ENCODE measurements around the gene ADGRG3. TPM values are rescaled to one million over a fixed set of nuclear protein-coding genes. Genes with fewer than 3 reads are reported as not detected.
A peak's percentile ranks its signal among the peaks of the same experiment; 100 is the strongest.

The ADGRG3 gene
- total and polyA plus RNA-seq, 9 of the 15 experiments (the other 6 are each of a cell fraction or from before 2014, with no cell fraction given): 0.09 to 0.52 (median 0.14) TPM; not detected in 3

DNA sequence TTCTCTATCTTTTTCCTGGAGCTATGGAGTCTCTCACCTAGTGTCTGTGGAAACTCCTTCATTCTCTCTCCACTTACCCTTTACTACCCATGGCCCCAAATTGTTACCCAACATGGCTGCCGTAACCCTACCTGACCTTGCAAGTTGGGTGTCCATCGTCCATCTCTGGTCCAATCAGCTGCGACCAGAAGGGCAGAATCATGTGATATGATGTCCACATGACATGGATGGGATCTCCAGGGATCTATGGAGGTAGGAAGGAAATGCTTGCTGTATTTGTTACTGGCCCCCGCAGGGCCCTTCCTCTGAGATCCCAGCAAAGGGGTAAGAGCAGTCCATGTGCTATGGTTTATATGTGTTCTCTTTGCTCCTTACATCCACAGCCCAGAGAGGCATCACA is 18.5 kb downstream of the ADGRG3 start (continued):
- TF ChIP-seq E2F8 (IDR thresholded peaks at IDR 0.05; ENCODE audit: low read depth, partially characterized antibody) (no peak), HDAC8 (tag; IDR thresholded peaks at IDR 0.05) (0 out of 2 replicates have a peak, but pooled peaks have one; percentile 20)

DNA sequence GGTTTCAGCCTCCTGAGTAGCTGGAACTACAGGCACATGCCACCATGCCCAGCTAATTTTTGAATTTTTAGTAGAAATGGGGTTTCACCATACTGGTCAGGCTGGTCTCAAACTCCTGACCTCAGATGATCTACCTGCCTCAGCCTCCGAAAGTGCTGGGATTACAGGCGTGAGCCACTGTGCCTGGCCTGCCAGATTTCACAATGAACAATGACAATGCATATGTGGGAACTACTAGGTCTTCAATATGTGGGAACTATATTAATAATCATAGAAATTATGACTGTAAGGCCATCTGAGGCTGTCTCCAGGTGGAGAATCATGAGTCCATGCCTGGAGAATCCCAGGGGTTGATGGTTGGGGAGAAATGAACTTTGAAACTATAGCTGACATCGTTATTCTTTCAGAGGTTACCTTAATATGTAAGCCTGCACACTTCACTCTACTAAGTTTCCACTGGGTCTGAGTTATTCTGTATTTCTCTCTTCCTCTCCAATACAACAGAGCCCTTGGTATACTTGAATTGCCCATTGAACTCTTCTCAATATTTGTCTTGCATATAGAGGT is 19.3 kb downstream of the ADGRG3 start:
- BruUV-seq (replicated peaks): no TSS peak
- no peak overlapping the region for H3K4me2 ChIP-seq (ENCODE audit: insufficient read depth, low read length)
- H3K4me1 ChIP-seq (replicated peaks in 1 of 2; ENCODE audit: control insufficient read depth in 2 of 2, insufficient read depth in 2 of 2, low read length in 2 of 2): peaks cover 49 to 57% of the 10 kb centered on the region in 2 experiments
- DNase-seq (ENCODE audit: extremely low read depth in 1 of 4, low spot score in 3 of 4) (no peak), FAIRE-seq (no peak), ATAC-seq (no peak)
- no peak overlapping the region for H3K9ac ChIP-seq (ENCODE audit: insufficient read depth in 1 of 2, low read depth in 2 of 2, low read length in 2 of 2)
- no peaks in the 10 kb centered on the region for H3K27me3 ChIP-seq (ENCODE audit: control insufficient read depth in 2 of 2, insufficient read depth in 2 of 2, low read length in 2 of 2)
- H2AFZ ChIP-seq (ENCODE audit: low read depth, low read length): no peak overlapping the region
- H4K20me1 ChIP-seq (replicated peaks; ENCODE audit: control insufficient read depth, insufficient read depth, low read length): no peaks in the 10 kb centered on the region
- in situ Hi-C loops (cut with MboI): no loop called here
- 32% methylated on average over 3 of the region's 3 CpGs for WGBS (ENCODE audit: insufficient coverage, low coverage, missing lambda C conversion rate)
- intact Hi-C loops (cut with micrococcal nuclease): no loop called here
- POLR2A ChIA-PET: interaction anchor here (0.8 to 2.4 kb wide), 3 partner anchors 10 to 13 kb away, joined by 3 to 8 read pairs (median 3); no protein-coding TSS in a partner anchor
- H3K36me3 ChIP-seq (ENCODE audit: control insufficient read depth, insufficient read depth, low read length): no peaks in the 10 kb centered on the region
- H3K9me3 ChIP-seq (replicated peaks; ENCODE audit: control insufficient read depth, insufficient read depth, low read depth, low read length): no peaks in the 10 kb centered on the region
- no peak overlapping the region for H3K27ac ChIP-seq (ENCODE audit: extremely low read depth, low read depth, low read length)
- CTCF ChIA-PET (ENCODE audit: low intra/inter-chr PET ratio): no interaction called here
- H3K79me2 ChIP-seq (ENCODE audit: control insufficient read depth, insufficient read depth, low read length): no peaks in the 10 kb centered on the region
- peaks cover 8% of the 10 kb centered on the region for H3K9me1 ChIP-seq (ENCODE audit: control insufficient read depth, insufficient read depth, low read length)
- no peak overlapping the region for H3K4me3 ChIP-seq
- TF ChIP-seq MAFG (tag; conservative IDR thresholded peaks at IDR 0.05): peak; percentile 80
- no peak for TF ChIP-seq MED1 (CRISPR knock-in tag; IDR thresholded peaks at IDR 0.05; ENCODE audit: borderline replicate concordance)
- TF ChIP-seq ZNF431 (CRISPR knock-in tag; IDR thresholded peaks at IDR 0.05): no peak
- 0 out of 2 replicates have a peak, but pooled peaks have one; percentile 9 for TF ChIP-seq TCF3 (CRISPR knock-in tag; IDR thresholded peaks at IDR 0.05)
- TF ChIP-seq TAL1 (IDR thresholded peaks at IDR 0.05): peak; percentile 21; the same call in 1 of the 2 replicates
- TF ChIP-seq ZNF518B (CRISPR knock-in tag; IDR thresholded peaks at IDR 0.05): no peak
- TF ChIP-seq C11orf30 (IDR thresholded peaks at IDR 0.05; ENCODE audit: low read depth): peak; percentile 82
- peak; percentile 38; the same call in 1 of the 2 replicates for TF ChIP-seq DPF2 (IDR thresholded peaks at IDR 0.05)
- no peak for TF ChIP-seq RAD51 (IDR thresholded peaks at IDR 0.05; ENCODE audit: borderline replicate concordance, low read depth)
- peak; percentile 50 for TF ChIP-seq MAFF (IDR thresholded peaks at IDR 0.05; ENCODE audit: low read length)
- no peak for TF ChIP-seq JUND (IDR thresholded peaks at IDR 0.05; ENCODE audit: borderline replicate concordance, low read depth, low read length)
- TF ChIP-seq JUND (tag; IDR thresholded peaks at IDR 0.05; ENCODE audit: borderline replicate concordance, low read depth, low read length): no peak
